ENCODE results near the gene OR5H2.

GRCh38 chr3:98290916-98291315, 8.6 kb downstream of the OR5H2 start:
- no peak for TF ChIP-seq EZH2 (IDR thresholded peaks at IDR 0.05; ENCODE audit: borderline replicate concordance, insufficient read depth, low read depth, low read length, poor library complexity, severe bottlenecking)
- TF ChIP-seq, protein P1, sequence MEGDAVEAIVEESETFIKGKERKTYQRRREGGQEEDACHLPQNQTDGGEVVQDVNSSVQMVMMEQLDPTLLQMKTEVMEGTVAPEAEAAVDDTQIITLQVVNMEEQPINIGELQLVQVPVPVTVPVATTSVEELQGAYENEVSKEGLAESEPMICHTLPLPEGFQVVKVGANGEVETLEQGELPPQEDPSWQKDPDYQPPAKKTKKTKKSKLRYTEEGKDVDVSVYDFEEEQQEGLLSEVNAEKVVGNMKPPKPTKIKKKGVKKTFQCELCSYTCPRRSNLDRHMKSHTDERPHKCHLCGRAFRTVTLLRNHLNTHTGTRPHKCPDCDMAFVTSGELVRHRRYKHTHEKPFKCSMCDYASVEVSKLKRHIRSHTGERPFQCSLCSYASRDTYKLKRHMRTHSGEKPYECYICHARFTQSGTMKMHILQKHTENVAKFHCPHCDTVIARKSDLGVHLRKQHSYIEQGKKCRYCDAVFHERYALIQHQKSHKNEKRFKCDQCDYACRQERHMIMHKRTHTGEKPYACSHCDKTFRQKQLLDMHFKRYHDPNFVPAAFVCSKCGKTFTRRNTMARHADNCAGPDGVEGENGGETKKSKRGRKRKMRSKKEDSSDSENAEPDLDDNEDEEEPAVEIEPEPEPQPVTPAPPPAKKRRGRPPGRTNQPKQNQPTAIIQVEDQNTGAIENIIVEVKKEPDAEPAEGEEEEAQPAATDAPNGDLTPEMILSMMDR (IDR thresholded peaks at IDR 0.05) = no peak
